Measurements from ENCODE around the gene PTPRK.

- TF ChIP-seq POLR2A (IDR thresholded peaks at IDR 0.05): no peak
- TF ChIP-seq, protein P1, sequence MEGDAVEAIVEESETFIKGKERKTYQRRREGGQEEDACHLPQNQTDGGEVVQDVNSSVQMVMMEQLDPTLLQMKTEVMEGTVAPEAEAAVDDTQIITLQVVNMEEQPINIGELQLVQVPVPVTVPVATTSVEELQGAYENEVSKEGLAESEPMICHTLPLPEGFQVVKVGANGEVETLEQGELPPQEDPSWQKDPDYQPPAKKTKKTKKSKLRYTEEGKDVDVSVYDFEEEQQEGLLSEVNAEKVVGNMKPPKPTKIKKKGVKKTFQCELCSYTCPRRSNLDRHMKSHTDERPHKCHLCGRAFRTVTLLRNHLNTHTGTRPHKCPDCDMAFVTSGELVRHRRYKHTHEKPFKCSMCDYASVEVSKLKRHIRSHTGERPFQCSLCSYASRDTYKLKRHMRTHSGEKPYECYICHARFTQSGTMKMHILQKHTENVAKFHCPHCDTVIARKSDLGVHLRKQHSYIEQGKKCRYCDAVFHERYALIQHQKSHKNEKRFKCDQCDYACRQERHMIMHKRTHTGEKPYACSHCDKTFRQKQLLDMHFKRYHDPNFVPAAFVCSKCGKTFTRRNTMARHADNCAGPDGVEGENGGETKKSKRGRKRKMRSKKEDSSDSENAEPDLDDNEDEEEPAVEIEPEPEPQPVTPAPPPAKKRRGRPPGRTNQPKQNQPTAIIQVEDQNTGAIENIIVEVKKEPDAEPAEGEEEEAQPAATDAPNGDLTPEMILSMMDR (IDR thresholded peaks at IDR 0.05): no peak
Measured at GRCh38 chr6:128172752-128173682, 347.4 kb downstream of the PTPRK start.
